DOHH2 (cell line): ENCODE data around the gene COP1.

Experiments used
- EZH2phosphoT487 ChIP-seq: fragments of 200-600 bp; sonication (generic); IDR thresholded peaks from 2 replicates; pipeline ENCODE4 v1.6.1; 2017; ENCODE audit warnings: borderline replicate concordance, mild to moderate bottlenecking, antibody characterized with exemption, low read length, moderate library complexity, mixed read lengths
- TF ChIP-seq, protein P1 (sequence below): fragments of 200-600 bp; sonication (generic); IDR thresholded peaks from one replicate; pipeline ENCODE4 v1.5.1; 2014; ENCODE audit warnings: antibody characterized with exemption, mild to moderate bottlenecking, low read depth, low read length; ENCODE audit not compliant: poor library complexity, severe bottlenecking

DNA sequence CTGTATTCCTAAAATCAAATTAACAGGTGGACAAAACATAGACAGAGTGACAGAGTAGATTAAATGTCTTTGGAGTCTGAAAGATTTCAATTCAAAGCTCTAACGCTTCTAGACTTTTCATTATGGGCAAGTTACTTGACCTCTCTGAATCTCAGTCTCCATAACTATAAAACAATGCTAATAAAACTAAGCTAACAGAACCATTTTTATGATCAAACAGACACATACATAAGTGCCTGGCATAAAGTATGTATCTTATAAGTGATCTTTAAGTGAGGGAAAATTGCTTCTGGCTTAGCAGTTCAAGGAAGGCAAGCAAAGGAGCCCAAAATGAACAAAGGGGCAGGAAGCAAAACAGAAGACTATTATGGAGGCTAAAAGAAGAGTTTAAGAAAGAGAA, 246.9 kb downstream of the COP1 start:
- TF ChIP-seq, protein P1, sequence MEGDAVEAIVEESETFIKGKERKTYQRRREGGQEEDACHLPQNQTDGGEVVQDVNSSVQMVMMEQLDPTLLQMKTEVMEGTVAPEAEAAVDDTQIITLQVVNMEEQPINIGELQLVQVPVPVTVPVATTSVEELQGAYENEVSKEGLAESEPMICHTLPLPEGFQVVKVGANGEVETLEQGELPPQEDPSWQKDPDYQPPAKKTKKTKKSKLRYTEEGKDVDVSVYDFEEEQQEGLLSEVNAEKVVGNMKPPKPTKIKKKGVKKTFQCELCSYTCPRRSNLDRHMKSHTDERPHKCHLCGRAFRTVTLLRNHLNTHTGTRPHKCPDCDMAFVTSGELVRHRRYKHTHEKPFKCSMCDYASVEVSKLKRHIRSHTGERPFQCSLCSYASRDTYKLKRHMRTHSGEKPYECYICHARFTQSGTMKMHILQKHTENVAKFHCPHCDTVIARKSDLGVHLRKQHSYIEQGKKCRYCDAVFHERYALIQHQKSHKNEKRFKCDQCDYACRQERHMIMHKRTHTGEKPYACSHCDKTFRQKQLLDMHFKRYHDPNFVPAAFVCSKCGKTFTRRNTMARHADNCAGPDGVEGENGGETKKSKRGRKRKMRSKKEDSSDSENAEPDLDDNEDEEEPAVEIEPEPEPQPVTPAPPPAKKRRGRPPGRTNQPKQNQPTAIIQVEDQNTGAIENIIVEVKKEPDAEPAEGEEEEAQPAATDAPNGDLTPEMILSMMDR = no peak
- TF ChIP-seq EZH2phosphoT487 = no peak
